PC-9 (cell line): Measurements from ENCODE around the gene RHOA. TPM values are rescaled to one million over a fixed set of nuclear protein-coding genes. Genes with fewer than 3 reads are reported as not detected.

Source experiments
- BruUV-seq: library from RNA; stranded (reverse); fragments of 400-500 nt; replicated peaks from 2 replicates; lab custom pipeline; 2021; lab: Mats Ljungman, UMichigan
- CTCF ChIA-PET: fragments of 300-600 bp; sonication (Branson Sonifier 250); formaldehyde crosslinking; loops from one replicate; lab custom pipeline; 2022; ENCODE audit warnings: antibody characterized with exemption; lab: Charles Lee
- POLR2A ChIA-PET: fragments of 300-600 bp; sonication (Branson Sonifier 250); formaldehyde crosslinking; loops from one replicate; lab custom pipeline; 2022; ENCODE audit warnings: antibody characterized with exemption; ENCODE audit not compliant: unreplicated experiment; lab: Charles Lee
- DNase-seq, 2 experiments: peaks; one replicate each; pipeline versions ENCODE4 v3.0.0 to v3.0.0-alpha.2; 2015 to 2022; ENCODE audit warnings: mixed read lengths in 1 of 2
- H2AFZ ChIP-seq: fragments of 200-600 bp; sonication (generic); 2 replicates; pipeline ENCODE4 v1.8.1; 2017; ENCODE audit warnings: antibody characterized with exemption
- H3F3A ChIP-seq: fragments of 200-600 bp; sonication (generic); 2 replicates; pipeline ENCODE4 v1.8.1; 2017; ENCODE audit warnings: antibody characterized with exemption, mild to moderate bottlenecking, low read depth; ENCODE audit not compliant: insufficient read depth
- H3K27ac ChIP-seq: fragments of 200-600 bp; sonication (generic); 2 replicates; pipeline ENCODE4 v1.6.1; 2016; ENCODE audit warnings: mixed run types
- H3K27me3 ChIP-seq: fragments of 200-600 bp; sonication (generic); 2 replicates; pipeline ENCODE4 v1.6.1; 2016; ENCODE audit warnings: low read depth, mixed run types; ENCODE audit not compliant: insufficient read depth
- H3K36me3 ChIP-seq: fragments of 200-600 bp; sonication (generic); 2 replicates; pipeline ENCODE4 v1.6.1; 2016; ENCODE audit warnings: low read depth, mixed run types
- H3K4me1 ChIP-seq: fragments of 200-600 bp; sonication (generic); replicated peaks from 2 replicates; pipeline ENCODE4 v1.6.1; 2016; ENCODE audit warnings: mixed run types; ENCODE audit not compliant: insufficient read depth
- H3K4me2 ChIP-seq: fragments of 200-600 bp; sonication (generic); 2 replicates; pipeline ENCODE4 v1.6.1; 2017; ENCODE audit warnings: mixed run types
- H3K4me3 ChIP-seq: fragments of 200-600 bp; sonication (generic); 2 replicates; pipeline ENCODE4 v1.6.1; 2016; ENCODE audit warnings: mixed run types
- H3K79me2 ChIP-seq: fragments of 200-600 bp; sonication (generic); 2 replicates; pipeline ENCODE4 v1.6.1; 2017; ENCODE audit warnings: low read depth, mixed run types
- H3K9me2 ChIP-seq: fragments of 200-600 bp; sonication (generic); 2 replicates; pipeline ENCODE4 v1.8.1; 2017; ENCODE audit warnings: mild to moderate bottlenecking; ENCODE audit not compliant: insufficient read depth
- H3K9me3 ChIP-seq: fragments of 200-600 bp; sonication (generic); 2 replicates; pipeline ENCODE4 v1.8.1; 2016; ENCODE audit warnings: low read depth; ENCODE audit not compliant: insufficient read depth
- H4K20me1 ChIP-seq: fragments of 200-600 bp; sonication (generic); 2 replicates; pipeline ENCODE4 v1.8.1; 2017; ENCODE audit not compliant: insufficient read depth
- CTCF ChIP-seq: fragments of 200-600 bp; sonication (generic); conservative IDR thresholded peaks from 2 replicates; pipeline ENCODE4 v1.6.1; 2017; ENCODE audit warnings: mixed run types, antibody characterized with exemption, mild to moderate bottlenecking, moderate library complexity
- EZH2 ChIP-seq: fragments of 200-600 bp; sonication (generic); IDR thresholded peaks from 2 replicates; pipeline ENCODE4 v1.8.0; 2017; ENCODE audit warnings: antibody characterized with exemption, low read depth
- intact Hi-C: fragments of 100-400 bp; cut with micrococcal nuclease; formaldehyde crosslinking; loops from one replicate; pipeline ENCODE4 v1.10.0; 2022; ENCODE audit not compliant: unreplicated experiment
- total RNA-seq: library from RNA; stranded (reverse); gene quantifications from 2 replicates; pipeline ENCODE4 v1.2.3, GENCODE V29; 2021

Gene RHOA
- total RNA-seq, 1 experiment from 2014 or later, result 413 TPM

DNA sequence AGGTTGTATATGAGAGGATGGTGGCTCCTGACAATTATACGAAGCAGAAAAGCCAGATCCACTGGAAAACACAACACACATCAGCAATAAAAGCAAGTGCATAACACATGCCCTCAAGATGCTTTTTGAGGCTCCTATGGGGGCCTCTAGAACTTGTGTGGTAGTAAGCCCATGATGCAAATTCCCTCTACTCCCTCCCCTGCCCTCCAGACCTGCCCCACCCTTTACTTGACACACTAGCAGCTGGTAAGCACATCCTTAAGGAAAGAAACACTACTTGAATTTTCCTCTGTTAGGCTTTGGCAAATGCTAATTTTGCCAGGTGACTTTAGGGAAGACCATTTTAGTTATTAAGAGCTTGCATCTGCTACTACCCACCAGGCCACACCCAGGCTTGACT lies 101.1 kb downstream of the RHOA start:
- no peaks in the 10 kb centered on the region for H3K79me2 ChIP-seq
- H4K20me1 ChIP-seq, result 0 out of 2 replicates have a peak, but pooled peaks cover 2% of the 10 kb centered on the region
- no TSS peak for BruUV-seq
- no peaks in the 10 kb centered on the region for H3K4me1 ChIP-seq
- ChIA-PET POLR2A (no interaction called here), CTCF (no interaction called here)
- intact Hi-C loops, result no loop called here
- no peaks in the 10 kb centered on the region for H3K9me3 ChIP-seq
- no peak for TF ChIP-seq CTCF
- no peak for TF ChIP-seq EZH2
- H3K36me3 ChIP-seq, result no peaks in the 10 kb centered on the region
- no peak overlapping the region for H3K4me3 ChIP-seq
- H3K9me2 ChIP-seq, result no peaks in the 10 kb centered on the region
- no peaks in the 10 kb centered on the region for H3K27me3 ChIP-seq
- H3K27ac ChIP-seq, result no peak overlapping the region
- H3K4me2 ChIP-seq, result no peak overlapping the region
- no peak overlapping the region for H2AFZ ChIP-seq
- no peak for DNase-seq
- H3F3A ChIP-seq, result no peaks in the 10 kb centered on the region

Other genes starting within 250 kb of the RHOA start
- 17.8 and 24.0 TPM in 2 replicates for gene CCDC71, start 245.6 kb downstream of the RHOA start, total RNA-seq
- 13.1 and 15.3 TPM in 2 replicates for gene KLHDC8B, start 240.4 kb downstream of the RHOA start, total RNA-seq
- gene C3orf62, start 134.7 kb downstream of the RHOA start, total RNA-seq, result 6.9 and 12.4 TPM in 2 replicates
- 39.8 and 42.9 TPM in 2 replicates for gene USP4, start 71.9 kb downstream of the RHOA start, total RNA-seq
- gene GPX1, start 53.6 kb downstream of the RHOA start, total RNA-seq, result 386 and 394 TPM in 2 replicates
- 17.0 and 17.2 TPM in 2 replicates for gene TCTA, start 447 bp upstream of the RHOA start, total RNA-seq
- gene AMT, start 10.5 kb upstream of the RHOA start, total RNA-seq, result 12.9 and 17.6 TPM in 2 replicates
- 14.6 and 23.7 TPM in 2 replicates for gene NICN1, start 17.3 kb upstream of the RHOA start, total RNA-seq
- gene DAG1, start 58.3 kb upstream of the RHOA start, total RNA-seq, result 156 and 206 TPM in 2 replicates
- 0.23 and 0.28 TPM in 2 replicates for gene BSN, start 142.5 kb upstream of the RHOA start, total RNA-seq